GM23248 (cell line): ENCODE data around the gene DUOX2.
"Not testable (repeated sequence)": the region's sequence is repeated elsewhere in the genome, so short reads cannot be mapped to it uniquely, and the experiment has no call there.

Source experiments
- EZH2 ChIP-seq: fragments of 200-600 bp; sonication (generic); IDR thresholded peaks from 2 replicates; pipeline ENCODE4 v1.6.1; 2018; ENCODE audit warnings: antibody characterized with exemption, mild to moderate bottlenecking; ENCODE audit not compliant: insufficient read depth, poor library complexity, severe bottlenecking
- EZH2phosphoT487 ChIP-seq: fragments of 200-600 bp; sonication (generic); IDR thresholded peaks from 2 replicates; pipeline ENCODE4 v1.6.1; 2018; ENCODE audit warnings: antibody characterized with exemption, moderate library complexity, mild to moderate bottlenecking, low read depth; ENCODE audit not compliant: insufficient read depth

GRCh38 chr15:45079628-45080246 is 34.2 kb downstream of the DUOX2 start:
- TF ChIP-seq EZH2phosphoT487, EZH2: not testable (repeated sequence)
